H1 (cell line): ENCODE measurements around the gene OPA3. TPM values are rescaled to one million over a fixed set of nuclear protein-coding genes. Genes with fewer than 3 reads are reported as not detected.

Source experiments
- GTF2F1 ChIP-seq: IDR thresholded peaks from 2 replicates; pipeline ENCODE4 v1.6.1; 2012; ENCODE audit warnings: low read depth, low read length, improper control_type of control experiment, borderline replicate concordance
- KDM1A ChIP-seq: fragments of 200-600, 300-600 bp; sonication (generic); IDR thresholded peaks from 2 replicates; pipeline ENCODE4 v1.7.1; 2016; ENCODE audit warnings: mild to moderate bottlenecking, low read length, borderline replicate concordance
- POLR2A ChIP-seq, 2 experiments: IDR thresholded peaks; 1 replicate in 1 of 2; 2 replicates in 1 of 2; pipeline ENCODE4 v1.6.1; 2011; ENCODE audit warnings: low read depth in 2 of 2, low read length in 2 of 2, mild to moderate bottlenecking in 2 of 2; ENCODE audit errors: control extremely low read depth in 1 of 2
- RXRA ChIP-seq: IDR thresholded peaks from 2 replicates; pipeline ENCODE4 v1.6.1; 2011; ENCODE audit warnings: low read depth, mild to moderate bottlenecking, low read length, moderate library complexity; ENCODE audit not compliant: insufficient read depth
- SIX5 ChIP-seq: IDR thresholded peaks from 2 replicates; pipeline ENCODE4 v1.6.1; 2011; ENCODE audit warnings: mild to moderate bottlenecking, low read depth, low read length
- TAF7 ChIP-seq: optimal IDR thresholded peaks from 2 replicates; pipeline ENCODE3; 2011; ENCODE audit warnings: low read depth, mild to moderate bottlenecking, inconsistent platforms, low read length, moderate library complexity, borderline replicate concordance
- polyA plus RNA-seq, 7 experiments: library from polyadenylated mRNA; depleted of rRNA in 3 of 7; stranded (reverse) in 5 of 7; unstranded in 2 of 7; fragments of >200 nt in 5 of 7; fragments of 200-250 nt in 2 of 7; gene quantifications; 1 replicate in 5 of 7; 2 replicates in 1 of 7; 4 replicates in 1 of 7; pipeline versions ENCODE4 v1.2.1 to v1.2.3, GENCODE V29; 2011 to 2013; ENCODE audit warnings: missing spikeins in 2 of 7, mixed read lengths in 2 of 7
- total RNA-seq: library from RNA; stranded (reverse); fragmentation: NEBNext Ultra II Directional; extraction: Animal tissue kit (Norgen Biotek cat#: 25700); gene quantifications from 2 replicates; pipeline ENCODE4 v1.2.1, GENCODE V29; 2021
- TF ChIP-seq, protein P1 (sequence below), 3 experiments: IDR thresholded peaks; 1 replicate in 2 of 3; 2 replicates in 1 of 3; pipeline versions ENCODE4 v1.5.1 to v1.6.1; 2011; ENCODE audit warnings: low read length in 3 of 3, mild to moderate bottlenecking in 3 of 3, inconsistent platforms in 2 of 3, low read depth in 1 of 3, moderate library complexity in 1 of 3; ENCODE audit not compliant: insufficient read depth in 1 of 3; ENCODE audit errors: control extremely low read depth in 1 of 3

The OPA3 gene
- total and polyA plus RNA-seq, 2 of the 8 experiments (the other 6 are each of a cell fraction or from before 2014, with no cell fraction given): 12.5 to 14.5 TPM

DNA sequence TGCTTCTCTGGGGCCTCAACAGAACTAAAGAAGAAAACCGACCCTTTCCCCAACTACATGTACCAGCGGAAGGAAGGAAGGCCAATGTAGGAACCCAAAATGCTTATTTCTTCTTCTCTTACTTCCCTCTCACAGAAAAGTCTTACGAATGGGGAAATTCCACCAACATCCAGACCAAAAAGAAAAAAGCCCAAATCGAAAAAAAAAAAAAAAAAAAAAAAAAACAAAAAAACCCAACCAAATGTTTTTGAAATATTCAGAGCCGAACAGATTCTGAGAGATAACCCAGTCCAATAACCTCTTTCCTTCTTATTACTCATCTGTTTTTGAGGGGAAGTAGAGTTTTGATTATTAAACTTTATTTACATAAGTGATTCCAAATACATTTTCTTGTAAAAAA lies 82.5 kb downstream of the OPA3 start (continued):
- TF ChIP-seq, protein P1, sequence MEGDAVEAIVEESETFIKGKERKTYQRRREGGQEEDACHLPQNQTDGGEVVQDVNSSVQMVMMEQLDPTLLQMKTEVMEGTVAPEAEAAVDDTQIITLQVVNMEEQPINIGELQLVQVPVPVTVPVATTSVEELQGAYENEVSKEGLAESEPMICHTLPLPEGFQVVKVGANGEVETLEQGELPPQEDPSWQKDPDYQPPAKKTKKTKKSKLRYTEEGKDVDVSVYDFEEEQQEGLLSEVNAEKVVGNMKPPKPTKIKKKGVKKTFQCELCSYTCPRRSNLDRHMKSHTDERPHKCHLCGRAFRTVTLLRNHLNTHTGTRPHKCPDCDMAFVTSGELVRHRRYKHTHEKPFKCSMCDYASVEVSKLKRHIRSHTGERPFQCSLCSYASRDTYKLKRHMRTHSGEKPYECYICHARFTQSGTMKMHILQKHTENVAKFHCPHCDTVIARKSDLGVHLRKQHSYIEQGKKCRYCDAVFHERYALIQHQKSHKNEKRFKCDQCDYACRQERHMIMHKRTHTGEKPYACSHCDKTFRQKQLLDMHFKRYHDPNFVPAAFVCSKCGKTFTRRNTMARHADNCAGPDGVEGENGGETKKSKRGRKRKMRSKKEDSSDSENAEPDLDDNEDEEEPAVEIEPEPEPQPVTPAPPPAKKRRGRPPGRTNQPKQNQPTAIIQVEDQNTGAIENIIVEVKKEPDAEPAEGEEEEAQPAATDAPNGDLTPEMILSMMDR (IDR thresholded peaks at IDR 0.05; ENCODE audit: control extremely low read depth in 1 of 3, insufficient read depth in 1 of 3, low read depth in 1 of 3, low read length in 3 of 3): no peak
- no peak for TF ChIP-seq POLR2A (IDR thresholded peaks at IDR 0.05; ENCODE audit: control extremely low read depth in 1 of 2, low read depth in 2 of 2, low read length in 2 of 2)
- TF ChIP-seq TAF7: no peak
- TF ChIP-seq GTF2F1: no peak
- no peak for TF ChIP-seq KDM1A
- no peak for TF ChIP-seq RXRA
- no peak for TF ChIP-seq SIX5
